Osteoblast (primary cell): ENCODE measurements around the gene SCGN. TPM values are rescaled to one million over a fixed set of nuclear protein-coding genes. Genes with fewer than 3 reads are reported as not detected.

ENCODE experiments used
- DNase-seq: peaks from one replicate; pipeline ENCODE4 v3.0.0; 2011; ENCODE audit warnings: low spot score, mixed read lengths; ENCODE audit not compliant: insufficient read length; ENCODE audit errors: missing footprints
- H2AFZ ChIP-seq: 2 replicates; pipeline ENCODE4 v1.6.0; 2011; ENCODE audit warnings: mild to moderate bottlenecking, low read length
- H3K27ac ChIP-seq: 2 replicates; pipeline ENCODE4 v1.5.1; 2011; ENCODE audit warnings: mild to moderate bottlenecking, low read depth, low read length, moderate library complexity
- H3K27me3 ChIP-seq: 2 replicates; pipeline ENCODE4 v1.6.0; 2012; ENCODE audit warnings: mild to moderate bottlenecking, control low read depth, inconsistent platforms, low read length, moderate library complexity; ENCODE audit not compliant: insufficient read depth
- H3K36me3 ChIP-seq: 2 replicates; pipeline ENCODE4 v1.5.1; 2011; ENCODE audit warnings: mild to moderate bottlenecking, low read length, control low read depth, moderate library complexity; ENCODE audit not compliant: insufficient read depth
- H3K4me1 ChIP-seq: 2 replicates; pipeline ENCODE4 v1.5.1; 2011; ENCODE audit warnings: mild to moderate bottlenecking, low read length, control low read depth, moderate library complexity; ENCODE audit not compliant: insufficient read depth
- H3K4me2 ChIP-seq: 2 replicates; pipeline ENCODE4 v1.6.0; 2011; ENCODE audit warnings: mild to moderate bottlenecking, low read length; ENCODE audit not compliant: insufficient read depth
- H3K4me3 ChIP-seq: fragments of 200-600 bp; sonication (generic); 3 replicates; pipeline ENCODE4 v1.5.1; 2012; ENCODE audit warnings: mild to moderate bottlenecking, low read length, inconsistent platforms; ENCODE audit not compliant: insufficient read depth
- H3K79me2 ChIP-seq: 2 replicates; pipeline ENCODE4 v1.6.0; 2012; ENCODE audit warnings: mild to moderate bottlenecking, low read length, control low read depth, inconsistent platforms; ENCODE audit not compliant: insufficient read depth
- H3K9me3 ChIP-seq: 2 replicates; pipeline ENCODE4 v1.5.1; 2011; ENCODE audit warnings: low read depth, low read length, control low read depth
- H4K20me1 ChIP-seq: 2 replicates; pipeline ENCODE4 v1.6.0; 2012; ENCODE audit warnings: mild to moderate bottlenecking, low read length, control low read depth; ENCODE audit not compliant: insufficient read depth
- total RNA-seq: library from RNA; depleted of rRNA; stranded (reverse); fragments of >200 nt; gene quantifications from 2 replicates; pipeline ENCODE4 v1.2.3, GENCODE V29; 2012
- TF ChIP-seq, protein P1 (sequence below): IDR thresholded peaks from 2 replicates; pipeline ENCODE4 v1.5.1; 2011; ENCODE audit warnings: mild to moderate bottlenecking, low read depth, low read length, moderate library complexity; ENCODE audit errors: extremely low read depth

The SCGN gene
- total RNA-seq, 1 donor, result not detected

GRCh38 chr6:25661129-25661779, 9.2 kb downstream of the SCGN start:
- no peak overlapping the region for H3K4me2 ChIP-seq
- no peaks in the 10 kb centered on the region for H3K4me1 ChIP-seq
- H3K4me3 ChIP-seq, result no peak overlapping the region
- H3K27ac ChIP-seq, result no peak overlapping the region
- TF ChIP-seq, protein P1, sequence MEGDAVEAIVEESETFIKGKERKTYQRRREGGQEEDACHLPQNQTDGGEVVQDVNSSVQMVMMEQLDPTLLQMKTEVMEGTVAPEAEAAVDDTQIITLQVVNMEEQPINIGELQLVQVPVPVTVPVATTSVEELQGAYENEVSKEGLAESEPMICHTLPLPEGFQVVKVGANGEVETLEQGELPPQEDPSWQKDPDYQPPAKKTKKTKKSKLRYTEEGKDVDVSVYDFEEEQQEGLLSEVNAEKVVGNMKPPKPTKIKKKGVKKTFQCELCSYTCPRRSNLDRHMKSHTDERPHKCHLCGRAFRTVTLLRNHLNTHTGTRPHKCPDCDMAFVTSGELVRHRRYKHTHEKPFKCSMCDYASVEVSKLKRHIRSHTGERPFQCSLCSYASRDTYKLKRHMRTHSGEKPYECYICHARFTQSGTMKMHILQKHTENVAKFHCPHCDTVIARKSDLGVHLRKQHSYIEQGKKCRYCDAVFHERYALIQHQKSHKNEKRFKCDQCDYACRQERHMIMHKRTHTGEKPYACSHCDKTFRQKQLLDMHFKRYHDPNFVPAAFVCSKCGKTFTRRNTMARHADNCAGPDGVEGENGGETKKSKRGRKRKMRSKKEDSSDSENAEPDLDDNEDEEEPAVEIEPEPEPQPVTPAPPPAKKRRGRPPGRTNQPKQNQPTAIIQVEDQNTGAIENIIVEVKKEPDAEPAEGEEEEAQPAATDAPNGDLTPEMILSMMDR, result no peak
- DNase-seq, result no peak
- H3K9me3 ChIP-seq, result no peaks in the 10 kb centered on the region
- no peaks in the 10 kb centered on the region for H3K36me3 ChIP-seq
- H2AFZ ChIP-seq, result no peak overlapping the region
- H3K27me3 ChIP-seq, result no peaks in the 10 kb centered on the region
- H4K20me1 ChIP-seq, result no peaks in the 10 kb centered on the region
- no peaks in the 10 kb centered on the region for H3K79me2 ChIP-seq

DNA sequence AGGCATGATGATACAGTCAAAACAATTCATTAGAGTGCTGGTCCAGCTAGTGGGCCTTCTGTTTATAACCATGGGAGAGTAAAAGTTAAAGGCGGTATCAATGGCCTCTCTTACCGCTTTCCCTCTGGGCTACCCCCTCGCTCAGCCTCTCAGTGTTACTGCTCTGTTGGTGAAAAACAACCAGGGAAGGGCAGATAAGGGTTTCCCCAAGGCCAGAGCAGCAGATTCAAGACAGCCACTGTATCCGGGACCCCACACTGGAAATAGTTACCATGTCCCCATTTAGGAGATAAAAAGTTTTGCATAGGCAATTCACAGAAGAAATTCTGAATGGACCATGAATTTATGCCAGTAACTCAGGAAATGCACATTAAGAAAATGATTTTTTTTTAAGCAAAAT, 13.4 kb downstream of the SCGN start:
- H3K79me2 ChIP-seq, result no peaks in the 10 kb centered on the region
- TF ChIP-seq, protein P1, result no peak

GRCh38 chr6:25669413-25669812, 17.4 kb downstream of the SCGN start:
- Histone ChIP-seq H3K4me1 (no peaks in the 10 kb centered on the region), H3K4me2 (no peak overlapping the region), H3K27ac (no peak overlapping the region), H3K27me3 (no peaks in the 10 kb centered on the region), H2AFZ (no peak overlapping the region), H3K36me3 (no peaks in the 10 kb centered on the region), H3K79me2 (no peaks in the 10 kb centered on the region), H3K9me3 (no peaks in the 10 kb centered on the region), H3K4me3 (no peak overlapping the region), H4K20me1 (no peaks in the 10 kb centered on the region)
- TF ChIP-seq, protein P1, result no peak
- DNase-seq, result no peak

More for the DNA sequence above, 13.4 kb downstream of the SCGN start:
- Histone ChIP-seq H2AFZ (no peak overlapping the region), H3K4me1 (no peaks in the 10 kb centered on the region), H3K36me3 (no peaks in the 10 kb centered on the region), H3K4me3 (no peak overlapping the region), H3K27me3 (no peaks in the 10 kb centered on the region), H3K27ac (no peak overlapping the region), H3K4me2 (no peak overlapping the region), H3K9me3 (no peaks in the 10 kb centered on the region), H4K20me1 (no peaks in the 10 kb centered on the region)
- no peak for DNase-seq

- TF ChIP-seq, protein P1, result no peak
Measured at GRCh38 chr6:25670208-25670607, 18.2 kb downstream of the SCGN start.

More at GRCh38 chr6:25670208-25670607, 18.2 kb downstream of the SCGN start:
- no peak overlapping the region for H2AFZ ChIP-seq
- H3K27ac ChIP-seq, result no peak overlapping the region
- H3K27me3 ChIP-seq, result no peaks in the 10 kb centered on the region
- no peaks in the 10 kb centered on the region for H3K9me3 ChIP-seq
- no peak overlapping the region for H3K4me2 ChIP-seq
- no peaks in the 10 kb centered on the region for H3K36me3 ChIP-seq
- H4K20me1 ChIP-seq, result no peaks in the 10 kb centered on the region
- no peak overlapping the region for H3K4me3 ChIP-seq
- no peaks in the 10 kb centered on the region for H3K79me2 ChIP-seq
- H3K4me1 ChIP-seq, result no peaks in the 10 kb centered on the region
- DNase-seq, result no peak
